ENCODE data around the gene MRPL54.

MRPL54 gene

GRCh38 chr19:3785938-3786824 is 23.7 kb downstream of the MRPL54 start, which contains the start of gene MATK:
Gene MATK, minus strand, starts transcription at chr19:3786381. Its CDS starts 1,246 bp downstream, at chr19:3785135.
- no peak for TF ChIP-seq CTCF (IDR thresholded peaks at IDR 0.05; ENCODE audit: low read depth, low read length, missing control alignments)
- H3K36me3 ChIP-seq (replicated peaks) = no peaks in the 10 kb centered on the region
- no peak for DNase-seq
- peaks cover 15% of the 10 kb centered on the region for H3K27me3 ChIP-seq (replicated peaks)
- H3K27ac ChIP-seq = no peak within 1 kb of the TSS
- no peak within 1 kb of the TSS for H3K4me3 ChIP-seq (ENCODE audit: low read depth, low read length)
- in situ Hi-C loops (cut with HindIII; ENCODE audit: low pct_ligation_motif_present, low sequenced_read_pairs) = no loop called here

- no peak for DNase-seq
- Histone ChIP-seq H3K27ac (no peak overlapping the region), H3K27me3 (replicated peaks) (peaks cover 15% of the 10 kb centered on the region), H3K4me3 (ENCODE audit: low read depth, low read length) (no peak overlapping the region), H3K36me3 (replicated peaks) (no peaks in the 10 kb centered on the region)
- in situ Hi-C loops (cut with HindIII; ENCODE audit: low pct_ligation_motif_present, low sequenced_read_pairs) = no loop called here
- no peak for TF ChIP-seq CTCF (IDR thresholded peaks at IDR 0.05; ENCODE audit: low read depth, low read length, missing control alignments)
Observed at GRCh38 chr19:3788996-3789778, 26.7 kb downstream of the MRPL54 start.

- no peak overlapping the region for H3K4me3 ChIP-seq (ENCODE audit: low read depth, low read length)
- in situ Hi-C loops (cut with HindIII; ENCODE audit: low pct_ligation_motif_present, low sequenced_read_pairs) = no loop called here
- DNase-seq = no peak
- H3K27ac ChIP-seq = no peak overlapping the region
- no peaks in the 10 kb centered on the region for H3K36me3 ChIP-seq (replicated peaks)
- TF ChIP-seq CTCF (IDR thresholded peaks at IDR 0.05; ENCODE audit: low read depth, low read length, missing control alignments) = no peak
- peaks cover 8% of the 10 kb centered on the region for H3K27me3 ChIP-seq (replicated peaks)
Observed at GRCh38 chr19:3790209-3790734, 27.8 kb downstream of the MRPL54 start.

- Histone ChIP-seq H3K27ac (no peak overlapping the region), H3K36me3 (replicated peaks) (no peaks in the 10 kb centered on the region), H3K4me3 (ENCODE audit: low read depth, low read length) (no peak overlapping the region), H3K27me3 (replicated peaks) (peaks cover 2% of the 10 kb centered on the region)
- no peak for TF ChIP-seq CTCF (IDR thresholded peaks at IDR 0.05; ENCODE audit: low read depth, low read length, missing control alignments)
- in situ Hi-C loops (cut with HindIII; ENCODE audit: low pct_ligation_motif_present, low sequenced_read_pairs) = no loop called here
- DNase-seq = no peak
Observed at GRCh38 chr19:3790941-3791340, 28.5 kb downstream of the MRPL54 start.

GRCh38 chr19:3792114-3792513 is 29.6 kb downstream of the MRPL54 start:
- Histone ChIP-seq H3K27ac (no peak overlapping the region), H3K36me3 (replicated peaks) (no peaks in the 10 kb centered on the region), H3K27me3 (replicated peaks) (no peaks in the 10 kb centered on the region), H3K4me3 (ENCODE audit: low read depth, low read length) (no peak overlapping the region)
- in situ Hi-C loops (cut with HindIII; ENCODE audit: low pct_ligation_motif_present, low sequenced_read_pairs) = no loop called here
- DNase-seq = no peak
- no peak for TF ChIP-seq CTCF (IDR thresholded peaks at IDR 0.05; ENCODE audit: low read depth, low read length, missing control alignments)

Measured in brain microvascular endothelial cell (primary cell).